ENCODE results near the gene FMO2. TPM values are rescaled to one million over a fixed set of nuclear protein-coding genes. Genes with fewer than 3 reads are reported as not detected.
A peak's percentile ranks its signal among the peaks of the same experiment; 100 is the strongest.

FMO2 gene
- polyA plus RNA-seq, 2 donors, result 50.5 to 95.4 TPM

GRCh38 chr1:171250263-171250662 is 65.2 kb downstream of the FMO2 start:
- Histone ChIP-seq H3K27ac (ENCODE audit: low read depth in 2 of 2, low read length in 1 of 2) (no peak overlapping the region), H3K9me3 (ENCODE audit: control insufficient read depth in 2 of 2, insufficient read depth in 1 of 2, low read depth in 1 of 2, low read length in 1 of 2) (peaks cover 0 to 2% of the 10 kb centered on the region in 2 donors), H3K36me3 (ENCODE audit: control insufficient read depth in 2 of 2, insufficient read depth in 2 of 2, low read length in 1 of 2) (no peaks in the 10 kb centered on the region), H3K4me1 (ENCODE audit: control insufficient read depth in 2 of 2, insufficient read depth in 2 of 2, low read length in 1 of 2) (peaks cover 0 to 5% of the 10 kb centered on the region in 2 donors), H3K4me3 (ENCODE audit: low read depth in 1 of 2, low read length in 2 of 2) (no peak overlapping the region), H3K27me3 (ENCODE audit: control insufficient read depth in 1 of 2, insufficient read depth in 2 of 2, low read length in 2 of 2) (no peaks in the 10 kb centered on the region)
- WGBS, 2 donors, result 93 to 94% methylated on average over 3 of the region's 3 CpGs

GRCh38 chr1:171251042-171251951 is 66.2 kb downstream of the FMO2 start:
- no peaks in the 10 kb centered on the region for H3K27me3 ChIP-seq (ENCODE audit: control insufficient read depth in 1 of 2, insufficient read depth in 2 of 2, low read length in 2 of 2)
- peaks cover 0 to 5% of the 10 kb centered on the region in 2 donors for H3K4me1 ChIP-seq (ENCODE audit: control insufficient read depth in 2 of 2, insufficient read depth in 2 of 2, low read length in 1 of 2)
- H3K27ac ChIP-seq (ENCODE audit: low read depth in 2 of 2, low read length in 1 of 2), result no peak overlapping the region
- peak overlapping the region; percentile 47 to 66 for H3K4me3 ChIP-seq (ENCODE audit: low read depth in 1 of 2, low read length in 2 of 2)
- H3K36me3 ChIP-seq (ENCODE audit: control insufficient read depth in 2 of 2, insufficient read depth in 2 of 2, low read length in 1 of 2), result no peaks in the 10 kb centered on the region
- WGBS, 2 donors, result 6 to 7% methylated on average over 34 of the region's 34 CpGs
- H3K9me3 ChIP-seq (ENCODE audit: control insufficient read depth in 2 of 2, insufficient read depth in 1 of 2, low read depth in 1 of 2, low read length in 1 of 2), result peaks cover 0 to 2% of the 10 kb centered on the region in 2 donors

DNA sequence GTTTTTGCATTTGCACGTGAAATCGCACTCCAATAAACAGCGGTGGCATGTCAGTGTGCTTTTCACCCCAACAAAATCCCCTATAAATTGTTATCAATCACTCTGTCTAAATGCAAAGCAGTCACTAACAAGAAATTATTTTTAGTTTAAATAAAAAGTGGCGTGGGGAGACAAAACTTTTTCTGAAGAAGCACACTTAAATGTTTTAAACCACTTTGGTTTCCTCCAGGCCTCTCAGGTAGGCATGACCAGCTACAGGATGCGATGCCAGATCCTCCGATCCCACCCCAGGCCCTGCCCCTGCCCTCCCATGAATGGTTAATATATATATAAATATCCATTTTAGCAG is 66.8 kb downstream of the FMO2 start:
- WGBS, 2 donors, result 31 to 33% methylated on average over 6 of the region's 6 CpGs
- H3K4me3 ChIP-seq (ENCODE audit: low read depth in 1 of 2, low read length in 2 of 2), result peak overlapping the region in 1 of 2 donors; percentile 66

DNA sequence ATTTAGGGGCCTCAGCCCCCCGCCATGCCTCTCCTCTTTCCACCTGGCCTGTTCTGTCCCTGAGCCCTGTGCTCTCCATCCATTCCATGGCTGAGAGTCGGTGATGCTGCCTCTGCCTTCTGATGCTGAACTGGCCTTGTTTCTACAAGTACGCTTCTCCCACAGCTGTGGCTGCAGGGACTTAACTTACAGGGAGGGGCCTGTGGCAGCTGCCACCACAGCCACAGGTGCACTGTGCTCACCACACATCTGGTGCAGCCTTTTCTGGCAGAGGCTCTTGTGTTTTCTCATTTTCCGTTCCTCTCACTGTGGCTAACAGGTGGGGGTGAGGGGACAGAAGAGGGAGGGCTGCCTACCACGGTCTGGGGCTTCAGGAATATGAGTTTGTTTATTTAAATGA is 67.4 kb downstream of the FMO2 start:
- Histone ChIP-seq H3K27ac (ENCODE audit: low read depth in 2 of 2, low read length in 1 of 2) (no peak overlapping the region), H3K4me3 (ENCODE audit: low read depth in 1 of 2, low read length in 2 of 2) (no peak overlapping the region), H3K9me3 (ENCODE audit: control insufficient read depth in 2 of 2, insufficient read depth in 1 of 2, low read depth in 1 of 2, low read length in 1 of 2) (peaks cover 0 to 2% of the 10 kb centered on the region in 2 donors), H3K4me1 (ENCODE audit: control insufficient read depth in 2 of 2, insufficient read depth in 2 of 2, low read length in 1 of 2) (peaks cover 4 to 5% of the 10 kb centered on the region in 2 donors), H3K27me3 (ENCODE audit: control insufficient read depth in 1 of 2, insufficient read depth in 2 of 2, low read length in 2 of 2) (no peaks in the 10 kb centered on the region), H3K36me3 (ENCODE audit: control insufficient read depth in 2 of 2, insufficient read depth in 2 of 2, low read length in 1 of 2) (no peaks in the 10 kb centered on the region)
- WGBS, 2 donors, result 61 to 65% methylated on average over 5 of the region's 5 CpGs

More for the DNA sequence above, 66.8 kb downstream of the FMO2 start:
- peaks cover 0 to 2% of the 10 kb centered on the region in 2 donors for H3K9me3 ChIP-seq (ENCODE audit: control insufficient read depth in 2 of 2, insufficient read depth in 1 of 2, low read depth in 1 of 2, low read length in 1 of 2)
- H3K27me3 ChIP-seq (ENCODE audit: control insufficient read depth in 1 of 2, insufficient read depth in 2 of 2, low read length in 2 of 2), result no peaks in the 10 kb centered on the region
- peaks cover 0 to 5% of the 10 kb centered on the region in 2 donors for H3K4me1 ChIP-seq (ENCODE audit: control insufficient read depth in 2 of 2, insufficient read depth in 2 of 2, low read length in 1 of 2)
- H3K27ac ChIP-seq (ENCODE audit: low read depth in 2 of 2, low read length in 1 of 2), result no peak overlapping the region
- H3K36me3 ChIP-seq (ENCODE audit: control insufficient read depth in 2 of 2, insufficient read depth in 2 of 2, low read length in 1 of 2), result no peaks in the 10 kb centered on the region

DNA sequence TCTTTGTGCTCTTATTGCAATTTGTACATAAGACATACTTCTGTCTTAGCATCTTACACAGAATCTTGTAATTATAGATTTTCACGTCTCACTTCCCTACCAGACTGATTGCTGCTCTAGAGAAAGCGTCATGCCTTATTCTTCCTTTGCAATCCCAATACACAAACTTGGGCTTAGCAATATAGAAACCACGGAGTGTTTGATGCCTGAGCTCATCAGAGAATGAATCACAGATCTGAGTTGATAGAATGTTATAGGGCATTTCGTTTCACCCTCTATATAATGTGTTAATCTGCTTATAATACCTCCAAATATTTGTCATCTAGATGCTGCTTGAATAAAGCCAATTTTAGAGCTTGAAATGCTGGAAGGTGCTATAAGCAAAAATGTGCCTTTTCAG is 69.8 kb downstream of the FMO2 start:
- 38 to 53% methylated on average over 4 of the region's 4 CpGs for WGBS, 2 donors
- peaks cover 0 to 2% of the 10 kb centered on the region in 2 donors for H3K9me3 ChIP-seq (ENCODE audit: control insufficient read depth in 2 of 2, insufficient read depth in 1 of 2, low read depth in 1 of 2, low read length in 1 of 2)
- no peak overlapping the region for H3K27ac ChIP-seq (ENCODE audit: low read depth in 2 of 2, low read length in 1 of 2)

DNA sequence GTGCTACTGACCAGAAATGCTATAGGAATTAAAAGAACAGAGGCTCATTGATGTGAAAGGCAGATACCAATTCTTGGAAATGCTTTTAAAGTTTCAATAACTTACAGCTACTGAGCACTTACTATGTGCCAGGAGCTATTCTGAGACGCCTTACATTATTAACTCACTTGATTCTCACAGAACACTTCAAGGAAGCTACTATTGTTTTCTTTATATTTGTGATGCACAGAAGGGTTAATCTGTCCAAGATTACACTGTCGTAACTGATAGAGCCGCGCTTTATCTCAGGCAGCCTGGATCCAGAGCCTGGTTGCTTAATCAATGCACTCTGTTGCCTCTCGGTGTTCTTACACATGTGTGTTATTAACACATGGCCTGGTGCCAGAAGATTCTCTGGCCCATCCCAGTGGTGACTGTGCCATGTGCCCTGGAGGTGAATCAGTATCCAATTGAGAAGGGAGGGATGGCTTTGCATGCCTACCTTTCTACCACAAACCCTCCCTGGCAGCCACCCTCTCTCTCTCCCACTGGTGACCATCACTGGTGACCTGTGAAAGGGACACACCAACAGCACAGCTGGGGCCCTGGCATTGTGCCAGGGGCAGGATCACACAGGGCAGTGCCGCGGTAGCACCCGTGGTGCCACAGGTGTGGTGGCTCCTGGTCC is 72.0 kb downstream of the FMO2 start:
- Histone ChIP-seq H3K4me3 (ENCODE audit: low read depth in 1 of 2, low read length in 2 of 2) (no peak overlapping the region), H3K4me1 (ENCODE audit: control insufficient read depth in 2 of 2, insufficient read depth in 2 of 2, low read length in 1 of 2) (peaks cover 3 to 9% of the 10 kb centered on the region in 2 donors), H3K27me3 (ENCODE audit: control insufficient read depth in 1 of 2, insufficient read depth in 2 of 2, low read length in 2 of 2) (no peaks in the 10 kb centered on the region), H3K36me3 (ENCODE audit: control insufficient read depth in 2 of 2, insufficient read depth in 2 of 2, low read length in 1 of 2) (no peaks in the 10 kb centered on the region), H3K27ac (ENCODE audit: low read depth in 2 of 2, low read length in 1 of 2) (peak overlapping the region; percentile 22 to 52), H3K9me3 (ENCODE audit: control insufficient read depth in 2 of 2, insufficient read depth in 1 of 2, low read depth in 1 of 2, low read length in 1 of 2) (peaks cover 0 to 2% of the 10 kb centered on the region in 2 donors)
- 31 to 34% methylated on average over 8 of the region's 8 CpGs for WGBS, 2 donors

More for the DNA sequence above, 69.8 kb downstream of the FMO2 start:
- Histone ChIP-seq H3K4me1 (ENCODE audit: control insufficient read depth in 2 of 2, insufficient read depth in 2 of 2, low read length in 1 of 2) (peaks cover 5 to 9% of the 10 kb centered on the region in 2 donors), H3K36me3 (ENCODE audit: control insufficient read depth in 2 of 2, insufficient read depth in 2 of 2, low read length in 1 of 2) (no peaks in the 10 kb centered on the region), H3K4me3 (ENCODE audit: low read depth in 1 of 2, low read length in 2 of 2) (no peak overlapping the region), H3K27me3 (ENCODE audit: control insufficient read depth in 1 of 2, insufficient read depth in 2 of 2, low read length in 2 of 2) (no peaks in the 10 kb centered on the region)

- no peak overlapping the region for H3K4me3 ChIP-seq (ENCODE audit: low read depth in 1 of 2, low read length in 2 of 2)
- no peaks in the 10 kb centered on the region for H3K27me3 ChIP-seq (ENCODE audit: control insufficient read depth in 1 of 2, insufficient read depth in 2 of 2, low read length in 2 of 2)
- H3K27ac ChIP-seq (ENCODE audit: low read depth in 2 of 2, low read length in 1 of 2), result peak overlapping the region; percentile 22 to 52
Observed at GRCh38 chr1:171257607-171258076, 72.5 kb downstream of the FMO2 start.

GRCh38 chr1:171258429-171258828 is 73.3 kb downstream of the FMO2 start:
- H3K4me1 ChIP-seq (ENCODE audit: control insufficient read depth in 2 of 2, insufficient read depth in 2 of 2, low read length in 1 of 2), result peaks cover 0 to 9% of the 10 kb centered on the region in 2 donors
- H3K27ac ChIP-seq (ENCODE audit: low read depth in 2 of 2, low read length in 1 of 2), result no peak overlapping the region
- H3K36me3 ChIP-seq (ENCODE audit: control insufficient read depth in 2 of 2, insufficient read depth in 2 of 2, low read length in 1 of 2), result no peaks in the 10 kb centered on the region
- no peak overlapping the region for H3K4me3 ChIP-seq (ENCODE audit: low read depth in 1 of 2, low read length in 2 of 2)
- H3K9me3 ChIP-seq (ENCODE audit: control insufficient read depth in 2 of 2, insufficient read depth in 1 of 2, low read depth in 1 of 2, low read length in 1 of 2), result no peaks in the 10 kb centered on the region
- WGBS, 2 donors, result 53 to 71% methylated on average over 3 of the region's 3 CpGs
- H3K27me3 ChIP-seq (ENCODE audit: control insufficient read depth in 1 of 2, insufficient read depth in 2 of 2, low read length in 2 of 2), result no peaks in the 10 kb centered on the region

More at GRCh38 chr1:171257607-171258076, 72.5 kb downstream of the FMO2 start:
- no peaks in the 10 kb centered on the region for H3K36me3 ChIP-seq (ENCODE audit: control insufficient read depth in 2 of 2, insufficient read depth in 2 of 2, low read length in 1 of 2)
- 23 to 41% methylated on average over 5 of the region's 5 CpGs for WGBS, 2 donors
- H3K4me1 ChIP-seq (ENCODE audit: control insufficient read depth in 2 of 2, insufficient read depth in 2 of 2, low read length in 1 of 2), result peaks cover under 1 to 9% of the 10 kb centered on the region in 2 donors
- H3K9me3 ChIP-seq (ENCODE audit: control insufficient read depth in 2 of 2, insufficient read depth in 1 of 2, low read depth in 1 of 2, low read length in 1 of 2), result no peaks in the 10 kb centered on the region

- H3K9me3 ChIP-seq (ENCODE audit: control insufficient read depth in 2 of 2, insufficient read depth in 1 of 2, low read depth in 1 of 2, low read length in 1 of 2), result no peaks in the 10 kb centered on the region
- no peak overlapping the region for H3K27ac ChIP-seq (ENCODE audit: low read depth in 2 of 2, low read length in 1 of 2)
- no peaks in the 10 kb centered on the region for H3K27me3 ChIP-seq (ENCODE audit: control insufficient read depth in 1 of 2, insufficient read depth in 2 of 2, low read length in 2 of 2)
- H3K4me1 ChIP-seq (ENCODE audit: control insufficient read depth in 2 of 2, insufficient read depth in 2 of 2, low read length in 1 of 2), result peaks cover 0 to 9% of the 10 kb centered on the region in 2 donors
- H3K4me3 ChIP-seq (ENCODE audit: low read depth in 1 of 2, low read length in 2 of 2), result no peak overlapping the region
- WGBS, 2 donors, result 49 to 55% methylated on average over 2 of the region's 2 CpGs
- H3K36me3 ChIP-seq (ENCODE audit: control insufficient read depth in 2 of 2, insufficient read depth in 2 of 2, low read length in 1 of 2), result no peaks in the 10 kb centered on the region
Observed at GRCh38 chr1:171258943-171259342, 73.8 kb downstream of the FMO2 start.
